Endothelial cell of umbilical vein (primary cell): Measurements from ENCODE around the gene TUBB1. TPM values are rescaled to one million over a fixed set of nuclear protein-coding genes. Genes with fewer than 3 reads are reported as not detected.

Experiments used
- BruUV-seq: library from RNA; stranded (reverse); fragments of 400-500 nt; replicated peaks from 2 replicates; lab custom pipeline; 2021; lab: Mats Ljungman, UMichigan
- CTCF ChIA-PET: fragments of 300-600, 350-600 bp; sonication (Branson Sonifier 250); formaldehyde crosslinking; loops from one replicate; lab custom pipeline; 2021; ENCODE audit warnings: antibody characterized with exemption, inconsistent platforms; lab: Charles Lee
- POLR2A ChIA-PET: fragments of 300-600, 350-600 bp; sonication (Branson Sonifier 250); formaldehyde crosslinking; loops from one replicate; lab custom pipeline; 2021; ENCODE audit warnings: antibody characterized with exemption, inconsistent platforms; lab: Charles Lee
- DNase-seq: peaks from one replicate; pipeline ENCODE4 v3.0.0-alpha.2; 2011; ENCODE audit warnings: low read depth, low spot score
- FAIRE-seq: peaks from 2 replicates; lab custom pipeline; 2011; peaks lifted over from hg19 to GRCh38; lab: Jason Lieb, UNC
- H2AFZ ChIP-seq: 2 replicates; pipeline ENCODE4 v1.6.0; 2012; ENCODE audit warnings: low read depth, low read length, control low read depth, inconsistent platforms
- H3K27ac ChIP-seq: 2 replicates; pipeline ENCODE4 v1.5.1; 2011; ENCODE audit warnings: low read depth, mild to moderate bottlenecking, control low read depth, low read length, moderate library complexity; ENCODE audit not compliant: insufficient read depth
- H3K27me3 ChIP-seq, 2 experiments: 2 replicates each; pipeline versions ENCODE4 v1.6.0 to v1.6.1; 2011; ENCODE audit warnings: low read length in 2 of 2, mixed read lengths in 1 of 2; ENCODE audit not compliant: control insufficient read depth in 2 of 2, insufficient read depth in 2 of 2
- H3K36me3 ChIP-seq, 2 experiments: 2 replicates in 1 of 2; 3 replicates in 1 of 2; pipeline ENCODE4 v1.5.1; 2011; ENCODE audit warnings: low read length in 2 of 2, mild to moderate bottlenecking in 1 of 2, moderate library complexity in 1 of 2; ENCODE audit not compliant: control insufficient read depth in 2 of 2, insufficient read depth in 2 of 2; ENCODE audit errors: extremely low read depth in 1 of 2
- H3K4me1 ChIP-seq: 3 replicates; pipeline ENCODE4 v1.5.1; 2011; ENCODE audit warnings: mild to moderate bottlenecking, low read length; ENCODE audit not compliant: control insufficient read depth, insufficient read depth; ENCODE audit errors: extremely low read depth
- H3K4me2 ChIP-seq: 2 replicates; pipeline ENCODE4 v1.6.1; 2011; ENCODE audit warnings: low read length, control low read depth, mixed read lengths; ENCODE audit not compliant: insufficient read depth
- H3K4me3 ChIP-seq, 3 experiments: fragments of 200-600 bp in 1 of 3; sonication (generic), shearing (Covaris generic) in 1 of 3; replicated peaks in 1 of 3; 2 replicates each; pipeline ENCODE4 v1.5.1; 2011 to 2016; ENCODE audit warnings: control low read depth in 3 of 3, low read length in 3 of 3, mild to moderate bottlenecking in 2 of 3, inconsistent platforms in 1 of 3, low read depth in 1 of 3, moderate library complexity in 1 of 3; ENCODE audit not compliant: insufficient read depth in 1 of 3
- H3K79me2 ChIP-seq: 2 replicates; pipeline ENCODE4 v1.6.0; 2012; ENCODE audit warnings: low read length, inconsistent platforms; ENCODE audit not compliant: control insufficient read depth, insufficient read depth
- H3K9ac ChIP-seq: replicated peaks from 2 replicates; pipeline ENCODE3; 2011; ENCODE audit warnings: low read length, control low read depth; ENCODE audit not compliant: insufficient read depth; ENCODE audit errors: extremely low read depth
- H3K9me1 ChIP-seq: replicated peaks from 3 replicates; pipeline ENCODE4 v1.6.0; 2011; ENCODE audit warnings: mild to moderate bottlenecking, low read length; ENCODE audit not compliant: control insufficient read depth, insufficient read depth; ENCODE audit errors: extremely low read depth
- H3K9me3 ChIP-seq: replicated peaks from 2 replicates; pipeline ENCODE4 v1.5.1; 2012; ENCODE audit warnings: low read length, inconsistent platforms; ENCODE audit not compliant: control insufficient read depth, insufficient read depth
- H4K20me1 ChIP-seq: replicated peaks from 2 replicates; pipeline ENCODE3; 2011; ENCODE audit warnings: mild to moderate bottlenecking, low read length; ENCODE audit not compliant: control insufficient read depth, insufficient read depth; ENCODE audit errors: extremely low read depth
- EZH2 ChIP-seq: IDR thresholded peaks from 2 replicates; pipeline ENCODE4 v1.6.1; 2012; ENCODE audit warnings: borderline replicate concordance, low read depth, mild to moderate bottlenecking, moderate library complexity, low read length, inconsistent platforms; ENCODE audit not compliant: severe bottlenecking
- FOS ChIP-seq: IDR thresholded peaks from 2 replicates; pipeline ENCODE4 v1.6.1; 2011; ENCODE audit warnings: mild to moderate bottlenecking, low read length, moderate library complexity, borderline replicate concordance; ENCODE audit not compliant: insufficient read depth
- JUN ChIP-seq: IDR thresholded peaks from 2 replicates; pipeline ENCODE4 v1.6.1; 2011; ENCODE audit warnings: borderline replicate concordance, low read depth; ENCODE audit not compliant: insufficient read length, insufficient read depth
- MAX ChIP-seq: IDR thresholded peaks from 2 replicates; pipeline ENCODE4 v1.6.1; 2011; ENCODE audit not compliant: insufficient read depth, insufficient read length
- POLR2A ChIP-seq: IDR thresholded peaks from 2 replicates; pipeline ENCODE4 v1.6.1; 2012; ENCODE audit warnings: low read depth, mild to moderate bottlenecking, control low read depth, low read length
- POLR2AphosphoS5 ChIP-seq: IDR thresholded peaks from 2 replicates; pipeline ENCODE4 v1.6.1; 2012; ENCODE audit warnings: low read depth, mild to moderate bottlenecking, control low read depth, low read length, moderate library complexity; ENCODE audit not compliant: insufficient read depth
- dilution Hi-C: fragments of 300-500 bp; cut with MboI; formaldehyde crosslinking; loops from one replicate; pipeline ENCODE4 v1.15.0; 2019; ENCODE audit warnings: low sequenced_read_pairs; ENCODE audit not compliant: extremely low pct_ligation_motif_present
- intact Hi-C: fragments of 100-400 bp; cut with micrococcal nuclease; formaldehyde crosslinking; loops from one replicate; pipeline ENCODE4 v1.10.0; 2022
- polyA plus RNA-seq, 4 experiments: library from polyadenylated mRNA; depleted of rRNA in 3 of 4; stranded (reverse) in 3 of 4; unstranded in 1 of 4; fragments of >200 nt; gene quantifications; 2 replicates each; pipeline versions ENCODE4 v1.2.1 to v1.2.3, GENCODE V29; 2011 to 2012; ENCODE audit warnings: missing spikeins in 1 of 4
- total RNA-seq: library from RNA; stranded (reverse); gene quantifications from 2 replicates; pipeline ENCODE4 v1.2.3, GENCODE V29; 2021
- TF ChIP-seq, protein P1 (sequence below), 2 donors: IDR thresholded peaks; 1 replicate in 1 of 2; 2 replicates in 1 of 2; pipeline ENCODE4 v1.5.1; 2011; ENCODE audit warnings: low read length in 2 of 2, mild to moderate bottlenecking in 2 of 2, moderate library complexity in 2 of 2, control low read depth in 1 of 2, inconsistent platforms in 1 of 2, low read depth in 1 of 2; ENCODE audit not compliant: insufficient read depth in 1 of 2; ENCODE audit errors: extremely low read depth in 1 of 2

The TUBB1 gene
- total and polyA plus RNA-seq, 2 donors (not counting 3 experiments of a cell fraction or from before 2014, with no cell fraction given), result 0.04 TPM; not detected in 1

DNA sequence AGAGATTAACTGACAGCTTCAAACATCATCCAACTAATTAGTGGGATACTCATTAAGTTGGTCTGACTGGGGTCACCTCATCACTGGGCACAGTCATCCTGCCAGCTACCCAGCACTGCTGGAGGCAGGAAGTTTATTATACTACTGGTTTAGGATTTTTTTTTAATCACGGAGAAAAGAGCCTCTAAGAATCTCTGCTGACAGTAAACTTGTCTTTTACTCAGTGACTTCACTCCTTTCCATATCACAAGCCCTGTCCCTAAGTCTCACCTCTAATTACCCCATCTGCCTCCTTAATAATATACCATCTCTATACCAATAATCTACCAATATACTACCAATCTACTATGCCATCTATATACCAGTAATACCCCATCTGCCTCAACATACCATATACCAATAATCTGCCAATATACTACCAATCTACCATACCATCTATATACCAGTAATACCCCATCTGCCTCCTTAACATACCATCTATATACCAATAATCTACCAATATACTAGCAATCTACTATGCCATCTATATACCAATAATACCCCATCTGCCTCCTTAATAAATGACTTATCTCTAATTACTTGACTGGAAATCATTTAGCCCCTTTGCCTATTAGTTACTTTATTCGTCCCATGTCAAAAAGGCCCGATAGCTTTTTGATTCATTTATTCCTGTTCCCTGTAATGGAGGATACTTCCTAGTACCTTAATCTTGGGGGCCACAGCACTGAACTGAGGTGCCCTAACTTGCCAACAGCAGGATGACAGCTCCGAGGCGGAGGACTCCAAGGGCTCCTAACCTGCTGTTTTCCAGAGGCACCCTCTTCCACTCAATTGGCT lies 7.9 kb downstream of the TUBB1 start:
- Histone ChIP-seq H3K27me3 (no peaks in the 10 kb centered on the region), H3K9me1 (no peaks in the 10 kb centered on the region), H3K36me3 (peaks cover 18 to 22% of the 10 kb centered on the region in 2 experiments), H3K4me1 (peaks cover 37% of the 10 kb centered on the region), H3K4me3 (no peak overlapping the region), H3K79me2 (peaks cover 77% of the 10 kb centered on the region), H3K4me2 (no peak overlapping the region), H3K27ac (no peak overlapping the region), H4K20me1 (no peaks in the 10 kb centered on the region), H2AFZ (no peak overlapping the region), H3K9ac (no peak overlapping the region), H3K9me3 (no peaks in the 10 kb centered on the region)
- FAIRE-seq, result no peak
- ChIA-PET CTCF (interaction anchor here (1.7 to 3.7 kb wide), 2 partner anchors 8 to 10 kb away, joined by 5 to 14 read pairs; partner anchors contain the start of gene TUBB1), POLR2A (no interaction called here)
- TF ChIP-seq EZH2, result no peak
- no peak for TF ChIP-seq MAX
- no peak for TF ChIP-seq FOS
- no peak for TF ChIP-seq JUN
- TF ChIP-seq, protein P1, sequence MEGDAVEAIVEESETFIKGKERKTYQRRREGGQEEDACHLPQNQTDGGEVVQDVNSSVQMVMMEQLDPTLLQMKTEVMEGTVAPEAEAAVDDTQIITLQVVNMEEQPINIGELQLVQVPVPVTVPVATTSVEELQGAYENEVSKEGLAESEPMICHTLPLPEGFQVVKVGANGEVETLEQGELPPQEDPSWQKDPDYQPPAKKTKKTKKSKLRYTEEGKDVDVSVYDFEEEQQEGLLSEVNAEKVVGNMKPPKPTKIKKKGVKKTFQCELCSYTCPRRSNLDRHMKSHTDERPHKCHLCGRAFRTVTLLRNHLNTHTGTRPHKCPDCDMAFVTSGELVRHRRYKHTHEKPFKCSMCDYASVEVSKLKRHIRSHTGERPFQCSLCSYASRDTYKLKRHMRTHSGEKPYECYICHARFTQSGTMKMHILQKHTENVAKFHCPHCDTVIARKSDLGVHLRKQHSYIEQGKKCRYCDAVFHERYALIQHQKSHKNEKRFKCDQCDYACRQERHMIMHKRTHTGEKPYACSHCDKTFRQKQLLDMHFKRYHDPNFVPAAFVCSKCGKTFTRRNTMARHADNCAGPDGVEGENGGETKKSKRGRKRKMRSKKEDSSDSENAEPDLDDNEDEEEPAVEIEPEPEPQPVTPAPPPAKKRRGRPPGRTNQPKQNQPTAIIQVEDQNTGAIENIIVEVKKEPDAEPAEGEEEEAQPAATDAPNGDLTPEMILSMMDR (IDR thresholded peaks at IDR 0.05; ENCODE audit: extremely low read depth in 1 of 2, insufficient read depth in 1 of 2, low read depth in 1 of 2, low read length in 2 of 2), result no peak
- no peak for TF ChIP-seq POLR2A
- no peak for TF ChIP-seq POLR2AphosphoS5
- no peak for DNase-seq
- dilution Hi-C loops, result no loop called here
- intact Hi-C loops, result no loop called here
- no TSS peak for BruUV-seq
